Endothelial cell of hepatic sinusoid (primary cell): ENCODE results near the gene NNMT.

Experiments used
- in situ Hi-C: cut with HindIII; loops from 2 replicates; pipeline ENCODE4 v1.10.0; 2017; ENCODE audit warnings: low sequenced_read_pairs

NNMT gene

GRCh38 chr11:114343020-114343419 lies 46.8 kb downstream of the NNMT start:
- in situ Hi-C loops: no loop called here

DNA sequence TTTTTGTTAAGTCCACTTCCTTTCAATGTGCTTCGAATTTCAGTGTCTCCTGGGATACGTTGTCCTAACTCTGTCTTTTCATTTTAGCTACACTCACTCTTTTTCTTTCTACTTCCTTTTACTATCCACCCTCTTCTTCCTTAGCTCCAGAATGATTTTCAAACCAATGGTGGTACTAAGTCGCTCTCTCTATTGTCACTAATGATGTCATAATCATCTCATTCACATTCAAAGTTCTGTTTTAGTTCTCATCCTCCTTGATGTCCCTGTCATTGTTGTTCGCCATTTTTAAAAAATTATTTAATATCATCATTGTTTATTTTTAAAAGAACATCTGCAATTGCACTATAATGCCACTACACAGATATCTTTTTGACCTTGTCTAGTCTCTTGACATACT lies 47.3 kb downstream of the NNMT start:
- in situ Hi-C loops: no loop called here

DNA sequence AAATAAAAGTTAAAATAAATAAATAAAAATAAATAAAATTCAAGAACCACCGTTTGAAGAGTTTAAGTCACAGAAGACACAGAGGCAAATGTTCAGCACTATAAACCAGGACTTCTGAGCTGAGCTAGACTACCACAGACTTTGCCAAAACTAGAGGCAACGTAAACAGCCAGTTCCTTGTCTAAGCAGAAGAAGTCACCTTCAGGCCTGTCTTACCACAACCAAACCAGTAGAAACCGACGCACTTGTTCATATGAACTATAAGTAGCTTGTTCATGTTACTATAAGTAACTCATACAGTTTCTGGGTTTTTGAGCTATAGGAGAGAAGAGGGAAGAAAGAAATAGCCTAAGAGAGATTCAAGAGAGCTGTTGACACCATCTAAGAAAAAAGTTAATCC lies 48.3 kb downstream of the NNMT start:
- in situ Hi-C loops: no loop called here

- in situ Hi-C loops: no loop called here
Measured at GRCh38 chr11:114345575-114346222, 49.5 kb downstream of the NNMT start.

DNA sequence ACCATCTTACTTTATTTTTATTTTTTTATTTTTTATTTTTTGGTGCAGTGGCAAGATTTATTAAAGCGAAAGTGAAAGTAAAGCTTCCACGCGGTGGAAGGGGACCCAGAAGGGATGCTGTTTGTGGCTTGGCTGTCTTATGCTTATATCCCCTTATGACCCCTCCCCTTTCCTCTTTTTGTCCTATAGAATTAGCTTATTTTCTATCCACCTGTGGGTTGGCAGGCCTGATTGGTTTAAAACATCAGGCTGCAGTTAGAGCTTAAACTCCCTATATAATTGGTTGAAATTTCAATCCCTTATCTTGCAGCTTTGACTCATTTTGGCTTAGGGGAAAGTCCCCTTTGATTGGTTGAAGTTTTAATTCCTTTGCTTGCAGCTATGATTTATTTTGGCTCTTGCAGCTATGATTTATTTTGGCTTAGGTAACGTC lies 50.5 kb downstream of the NNMT start:
- in situ Hi-C loops: no loop called here

DNA sequence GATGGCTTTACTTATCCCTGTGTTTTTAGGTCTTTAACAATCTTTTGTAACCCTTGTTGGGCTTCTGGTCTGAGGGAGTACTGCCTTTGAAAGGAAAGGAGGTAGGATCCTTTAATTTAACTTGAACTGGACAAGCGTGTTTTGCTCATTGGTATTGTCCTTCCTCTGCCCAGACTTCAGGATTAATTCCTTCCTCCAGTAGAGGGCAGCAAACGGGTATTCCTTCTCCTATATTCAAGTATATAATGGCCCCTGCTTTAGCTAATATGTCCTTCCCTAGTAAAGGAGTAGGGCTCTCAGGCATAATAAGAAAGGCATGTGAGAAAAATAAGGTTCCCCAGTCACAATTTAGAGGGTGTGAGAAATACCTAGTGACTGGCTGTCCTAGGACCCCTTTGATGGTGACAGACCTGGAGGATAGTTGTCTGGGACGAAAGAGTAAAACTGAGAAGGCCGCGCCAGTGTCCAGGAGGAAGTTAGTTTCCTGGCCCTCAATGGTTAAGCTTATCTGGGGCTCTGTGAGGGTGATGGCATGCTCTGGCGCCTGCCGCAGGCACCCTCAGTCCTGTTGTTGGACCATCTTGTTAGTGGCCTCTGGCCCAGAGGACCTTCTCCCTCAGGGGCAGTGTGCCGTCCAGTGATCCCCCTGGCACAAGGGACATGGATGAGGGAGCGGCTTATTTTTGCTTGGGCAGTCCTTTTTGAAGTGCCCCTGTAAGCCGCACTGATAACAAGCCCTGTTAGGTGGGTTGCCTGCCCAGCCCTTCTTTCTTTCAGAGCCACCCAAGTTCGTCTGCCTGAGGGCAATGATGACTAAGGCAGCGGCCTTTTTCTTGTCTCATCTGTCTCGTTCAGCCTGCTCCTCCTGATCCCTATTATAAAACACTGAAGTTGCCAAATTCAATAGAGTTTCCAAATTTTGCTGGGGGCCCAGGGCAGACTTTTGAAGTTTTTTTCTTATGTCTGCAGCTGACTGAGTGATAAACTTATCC lies 52.3 kb downstream of the NNMT start:
- in situ Hi-C loops: no loop called here

- in situ Hi-C loops: no loop called here
Measured at GRCh38 chr11:114350022-114350421, 53.8 kb downstream of the NNMT start.

DNA sequence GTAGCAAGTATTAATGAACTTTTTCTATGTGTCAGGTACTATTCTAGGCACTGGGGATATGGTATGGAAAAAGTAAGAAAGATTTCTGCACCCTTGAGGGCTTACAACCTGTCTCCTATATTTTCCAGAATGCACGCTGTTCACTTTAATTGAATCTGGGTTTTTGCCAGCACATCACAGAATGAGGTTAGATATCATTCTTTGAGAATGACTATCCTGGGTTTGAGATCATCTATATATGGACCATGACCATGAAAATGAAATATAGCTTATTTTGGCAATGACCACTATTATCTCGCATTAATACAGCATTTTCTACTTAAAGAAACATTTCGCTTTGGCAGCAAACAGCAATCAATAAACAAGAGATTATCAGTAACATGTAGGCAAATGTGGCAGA lies 57.2 kb downstream of the NNMT start:
- in situ Hi-C loops: no loop called here

GRCh38 chr11:114354076-114354475 lies 57.9 kb downstream of the NNMT start:
- in situ Hi-C loops: no loop called here

DNA sequence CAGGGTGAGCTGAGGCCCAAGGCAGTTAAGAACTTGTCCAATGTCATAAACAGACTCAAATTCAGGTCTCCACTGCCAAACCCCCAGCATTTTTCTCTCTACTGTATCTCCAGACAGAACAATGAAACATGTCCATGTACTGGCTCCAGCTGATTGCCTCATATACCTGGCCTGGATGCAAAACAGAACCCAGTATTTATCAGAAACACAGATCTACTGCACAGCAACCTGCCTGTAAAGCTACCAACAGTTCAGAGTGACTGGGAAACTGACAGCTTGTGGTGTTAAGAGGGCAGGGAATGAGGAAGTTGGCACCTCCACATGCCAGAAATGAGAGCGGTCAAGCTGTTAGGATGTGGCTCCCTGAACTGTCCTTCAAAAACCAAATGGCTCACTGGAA lies 62.5 kb downstream of the NNMT start:
- in situ Hi-C loops: no loop called here

- in situ Hi-C loops: no loop called here
Measured at GRCh38 chr11:114359342-114359741, 63.1 kb downstream of the NNMT start.

DNA sequence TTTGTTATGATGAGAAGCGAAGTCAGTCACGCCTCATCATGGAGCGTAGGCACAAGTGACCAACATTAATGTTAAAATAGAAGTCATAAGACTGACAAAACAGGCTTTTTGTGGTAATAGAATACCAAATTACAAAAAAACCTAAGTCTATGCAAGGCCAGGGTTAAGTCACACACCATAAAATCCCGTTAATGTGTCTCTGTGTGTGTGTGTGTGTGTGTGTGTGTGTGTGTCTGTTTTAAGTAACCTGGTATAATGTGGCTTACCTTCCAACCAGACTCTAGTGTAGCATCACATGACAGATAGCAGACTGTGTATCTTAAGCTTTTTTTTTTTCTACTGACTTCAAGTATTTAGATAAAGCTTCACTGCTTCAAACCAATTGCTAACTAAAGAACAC lies 66.1 kb downstream of the NNMT start:
- in situ Hi-C loops: no loop called here

- in situ Hi-C loops: no loop called here
Measured at GRCh38 chr11:114362958-114363357, 66.8 kb downstream of the NNMT start.
